ENCODE results near the gene SREK1IP1. TPM values are rescaled to one million over a fixed set of nuclear protein-coding genes. Genes with fewer than 3 reads are reported as not detected.

SREK1IP1 gene
- total and polyA plus RNA-seq, 10 of the 15 experiments (the other 5 are each of a cell fraction or from before 2014, with no cell fraction given): 9.1 to 60.3 (median 26.9) TPM

DNA sequence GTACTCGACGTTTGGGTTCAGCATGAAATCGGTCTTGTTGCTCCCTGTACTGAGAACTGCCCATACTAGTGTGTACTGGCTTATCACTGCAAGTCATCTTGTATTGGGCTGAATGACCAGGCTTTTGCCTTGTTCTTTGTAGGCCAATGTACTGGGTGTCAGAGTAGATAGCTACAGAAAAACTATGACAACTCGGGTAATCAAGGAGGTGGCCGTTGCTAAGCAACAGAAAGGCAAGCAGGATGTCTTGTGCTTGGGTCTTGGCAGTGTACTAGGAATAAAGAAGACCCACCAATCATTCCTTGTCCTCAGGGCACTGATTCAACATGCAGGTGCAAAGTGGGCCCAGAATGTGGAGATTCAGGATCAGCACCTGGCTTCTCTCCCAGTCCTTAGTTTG lies 90.1 kb downstream of the SREK1IP1 start:
- WGBS (ENCODE audit: insufficient coverage, insufficient replicate concordance, low lambda C conversion rate, missing lambda C conversion rate): 58% methylated on average over 5 of the region's 5 CpGs
- H3K36me3 ChIP-seq (ENCODE audit: control insufficient read depth in 2 of 2, insufficient read depth in 2 of 2, low read length in 1 of 2): no peaks in the 10 kb centered on the region
- intact Hi-C loops (cut with micrococcal nuclease; ENCODE audit: unreplicated experiment) (no loop called here), in situ Hi-C loops (cut with MboI) (no loop called here)
- H3K9ac ChIP-seq (ENCODE audit: control insufficient read depth, insufficient read depth, low read length): no peak overlapping the region
- H2AFZ ChIP-seq (ENCODE audit: control insufficient read depth, low read depth, low read length): no peak overlapping the region
- ChIA-PET SMC1A (ENCODE audit: uncharacterized antibody, unreplicated experiment) (no interaction called here), RAD21 (ENCODE audit: unreplicated experiment) (no interaction called here), POLR2A (no interaction called here), CTCF (interaction anchor here (2.3 kb wide), 1 partner anchor 43 kb away, joined by 8 read pairs; no protein-coding TSS in a partner anchor)
- H3K9me3 ChIP-seq (replicated peaks; ENCODE audit: control insufficient read depth, insufficient read depth, low read length): no peaks in the 10 kb centered on the region
- FAIRE-seq (no peak), DNase-seq (ENCODE audit: low read depth, low spot score) (no peak), ATAC-seq (no peak)
- no peak overlapping the region for H3K4me3 ChIP-seq
- no peak overlapping the region for H3K4me2 ChIP-seq (ENCODE audit: control insufficient read depth, insufficient read depth)
- no peaks in the 10 kb centered on the region for H3K79me2 ChIP-seq (ENCODE audit: control insufficient read depth, insufficient read depth, low read length)
- no peaks in the 10 kb centered on the region for H4K20me1 ChIP-seq (ENCODE audit: control insufficient read depth, insufficient read depth)
- TF ChIP-seq, protein P1, sequence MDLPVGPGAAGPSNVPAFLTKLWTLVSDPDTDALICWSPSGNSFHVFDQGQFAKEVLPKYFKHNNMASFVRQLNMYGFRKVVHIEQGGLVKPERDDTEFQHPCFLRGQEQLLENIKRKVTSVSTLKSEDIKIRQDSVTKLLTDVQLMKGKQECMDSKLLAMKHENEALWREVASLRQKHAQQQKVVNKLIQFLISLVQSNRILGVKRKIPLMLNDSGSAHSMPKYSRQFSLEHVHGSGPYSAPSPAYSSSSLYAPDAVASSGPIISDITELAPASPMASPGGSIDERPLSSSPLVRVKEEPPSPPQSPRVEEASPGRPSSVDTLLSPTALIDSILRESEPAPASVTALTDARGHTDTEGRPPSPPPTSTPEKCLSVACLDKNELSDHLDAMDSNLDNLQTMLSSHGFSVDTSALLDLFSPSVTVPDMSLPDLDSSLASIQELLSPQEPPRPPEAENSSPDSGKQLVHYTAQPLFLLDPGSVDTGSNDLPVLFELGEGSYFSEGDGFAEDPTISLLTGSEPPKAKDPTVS (IDR thresholded peaks at IDR 0.05; ENCODE audit: low read depth, low read length): no peak
- TF ChIP-seq SIN3A (IDR thresholded peaks at IDR 0.05; ENCODE audit: low read depth, low read length): no peak
- TF ChIP-seq NFYA (IDR thresholded peaks at IDR 0.05; ENCODE audit: borderline replicate concordance, low read depth, low read length): no peak
- TF ChIP-seq, protein P2, sequence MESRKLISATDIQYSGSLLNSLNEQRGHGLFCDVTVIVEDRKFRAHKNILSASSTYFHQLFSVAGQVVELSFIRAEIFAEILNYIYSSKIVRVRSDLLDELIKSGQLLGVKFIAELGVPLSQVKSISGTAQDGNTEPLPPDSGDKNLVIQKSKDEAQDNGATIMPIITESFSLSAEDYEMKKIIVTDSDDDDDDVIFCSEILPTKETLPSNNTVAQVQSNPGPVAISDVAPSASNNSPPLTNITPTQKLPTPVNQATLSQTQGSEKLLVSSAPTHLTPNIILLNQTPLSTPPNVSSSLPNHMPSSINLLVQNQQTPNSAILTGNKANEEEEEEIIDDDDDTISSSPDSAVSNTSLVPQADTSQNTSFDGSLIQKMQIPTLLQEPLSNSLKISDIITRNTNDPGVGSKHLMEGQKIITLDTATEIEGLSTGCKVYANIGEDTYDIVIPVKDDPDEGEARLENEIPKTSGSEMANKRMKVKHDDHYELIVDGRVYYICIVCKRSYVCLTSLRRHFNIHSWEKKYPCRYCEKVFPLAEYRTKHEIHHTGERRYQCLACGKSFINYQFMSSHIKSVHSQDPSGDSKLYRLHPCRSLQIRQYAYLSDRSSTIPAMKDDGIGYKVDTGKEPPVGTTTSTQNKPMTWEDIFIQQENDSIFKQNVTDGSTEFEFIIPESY (IDR thresholded peaks at IDR 0.05): no peak
- no peak for TF ChIP-seq FOXK2 (IDR thresholded peaks at IDR 0.05)
- TF ChIP-seq SMAD5 (IDR thresholded peaks at IDR 0.05; ENCODE audit: low read depth): no peak
- no peak for TF ChIP-seq SP1 (IDR thresholded peaks at IDR 0.05; ENCODE audit: low read depth, low read length)
- TF ChIP-seq BRCA1 (IDR thresholded peaks at IDR 0.05; ENCODE audit: low read depth, low read length): no peak
- TF ChIP-seq MYB (IDR thresholded peaks at IDR 0.05; ENCODE audit: borderline replicate concordance, low read depth, low read length): no peak
- no peak for TF ChIP-seq ZNF274 (IDR thresholded peaks at IDR 0.05; ENCODE audit: insufficient read depth, insufficient read length)
- no peak for TF ChIP-seq PML (IDR thresholded peaks at IDR 0.05; ENCODE audit: low read length)
- no peak for TF ChIP-seq TAF1 (IDR thresholded peaks at IDR 0.05; ENCODE audit: borderline replicate concordance, low read depth, low read length)
- no peak for TF ChIP-seq RBBP5 (conservative IDR thresholded peaks at IDR 0.05)
- TF ChIP-seq ETV6 (conservative IDR thresholded peaks at IDR 0.05 in 1 of 2, IDR thresholded peaks at IDR 0.05 in 1 of 2; ENCODE audit: borderline replicate concordance in 1 of 2, low read depth in 1 of 2): no peak
- H3K4me1 ChIP-seq (ENCODE audit: control insufficient read depth, insufficient read depth, low read length): no peaks in the 10 kb centered on the region
- BruUV-seq (replicated peaks): no TSS peak
- no peak overlapping the region for H3K27ac ChIP-seq (ENCODE audit: control insufficient read depth, insufficient read depth)
- H3K27me3 ChIP-seq (replicated peaks in 1 of 2; ENCODE audit: control insufficient read depth in 2 of 2, insufficient read depth in 2 of 2, low read length in 1 of 2): no peaks in the 10 kb centered on the region

All from GM12878 (cell line).